ENCODE measurements around the gene PAXX.

GRCh38 chr9:137011156-137011555 lies 18.9 kb downstream of the PAXX start:
- TF ChIP-seq ZBTB43 (CRISPR knock-in tag; IDR thresholded peaks at IDR 0.05) (no peak), KAT7 (CRISPR knock-in tag; IDR thresholded peaks at IDR 0.05; ENCODE audit: borderline replicate concordance) (no peak)

All from WTC11 (cell line).